GM23338 (cell line): Measurements from ENCODE around the gene ADGRD1. TPM values are rescaled to one million over a fixed set of nuclear protein-coding genes. Genes with fewer than 3 reads are reported as not detected.

Experiments
- ATAC-seq: fragments of 200-7000 bp; cut with Tn5 transposase; 3 replicates; pipeline ENCODE4 v1.9.1; 2020
- DNase-seq: peaks from one replicate; pipeline ENCODE4 v3.0.0-alpha.2; 2015; ENCODE audit warnings: low spot score
- H2AFZ ChIP-seq: fragments of 200-600 bp; sonication (generic); 2 replicates; pipeline ENCODE4 v1.8.0; 2016; ENCODE audit warnings: antibody characterized with exemption, mild to moderate bottlenecking, moderate library complexity
- H3F3A ChIP-seq: fragments of 200-600 bp; sonication (generic); replicated peaks from 2 replicates; pipeline ENCODE4 v1.8.0; 2017; ENCODE audit warnings: antibody characterized with exemption, mixed run types, low read depth
- H3K27ac ChIP-seq: fragments of 200-600 bp; sonication (generic); 2 replicates; pipeline ENCODE4 v1.6.1; 2016; ENCODE audit warnings: low read depth
- H3K27me3 ChIP-seq: fragments of 200-600 bp; sonication (generic); 2 replicates; pipeline ENCODE4 v1.8.0; 2016; ENCODE audit warnings: mild to moderate bottlenecking, mixed run types, moderate library complexity; ENCODE audit not compliant: insufficient read depth
- H3K36me3 ChIP-seq: fragments of 200-600 bp; sonication (generic); 2 replicates; pipeline ENCODE4 v1.8.0; 2016; ENCODE audit warnings: mild to moderate bottlenecking; ENCODE audit not compliant: insufficient read depth
- H3K4me1 ChIP-seq: fragments of 200-600 bp; sonication (generic); 2 replicates; pipeline ENCODE4 v1.8.0; 2016; ENCODE audit warnings: mild to moderate bottlenecking, moderate library complexity; ENCODE audit not compliant: insufficient read depth
- H3K4me2 ChIP-seq: fragments of 200-600 bp; sonication (generic); 2 replicates; pipeline ENCODE4 v1.7.1; 2017; ENCODE audit warnings: mixed run types
- H3K4me3 ChIP-seq: fragments of 200-600 bp; sonication (generic); 2 replicates; pipeline ENCODE4 v1.6.1; 2016; ENCODE audit warnings: mixed run types
- H3K79me2 ChIP-seq: fragments of 200-600 bp; sonication (generic); replicated peaks from 2 replicates; pipeline ENCODE4 v1.8.0; 2017; ENCODE audit warnings: mild to moderate bottlenecking; ENCODE audit not compliant: insufficient read depth
- H3K9me2 ChIP-seq: fragments of 200-600 bp; sonication (generic); 2 replicates; pipeline ENCODE4 v1.8.0; 2017; ENCODE audit not compliant: insufficient read depth
- H4K20me1 ChIP-seq: fragments of 200-600 bp; sonication (generic); replicated peaks from 2 replicates; pipeline ENCODE4 v1.8.0; 2017; ENCODE audit warnings: mild to moderate bottlenecking; ENCODE audit not compliant: insufficient read depth
- H3K27ac Mint-ChIP-seq: 2 replicates; pipeline ENCODE4 v1.8.0; 2020; ENCODE audit warnings: inconsistent platforms, mild to moderate bottlenecking, moderate library complexity, mixed read lengths
- H3K27me3 Mint-ChIP-seq: 3 replicates; pipeline ENCODE4 v1.8.0; 2022; ENCODE audit warnings: low read depth, mild to moderate bottlenecking, moderate library complexity, mixed read lengths, inconsistent platforms; ENCODE audit not compliant: insufficient read depth, poor library complexity
- H3K36me3 Mint-ChIP-seq: 3 replicates; pipeline ENCODE4 v1.8.0; 2021; ENCODE audit warnings: low read depth, mild to moderate bottlenecking, inconsistent platforms, moderate library complexity, mixed read lengths
- H3K4me1 Mint-ChIP-seq: 3 replicates; pipeline ENCODE4 v1.8.0; 2020; ENCODE audit warnings: mild to moderate bottlenecking, inconsistent platforms, mixed read lengths
- H3K4me3 Mint-ChIP-seq: 3 replicates; pipeline ENCODE4 v1.8.0; 2021; ENCODE audit warnings: moderate library complexity, mild to moderate bottlenecking, inconsistent platforms, mixed read lengths
- H3K9me3 Mint-ChIP-seq: 3 replicates; pipeline ENCODE4 v1.8.0; 2020; ENCODE audit warnings: moderate library complexity, mild to moderate bottlenecking, inconsistent platforms, mixed read lengths
- CTCF ChIP-seq, 2 experiments: fragments of 200-600 bp in 1 of 2; sonication (generic) in 1 of 2; conservative IDR thresholded peaks; 2 replicates each; pipeline versions ENCODE4 v1.5.1 to v1.6.1; 2016 to 2017; ENCODE audit warnings: antibody characterized with exemption in 2 of 2, low read depth in 2 of 2, mild to moderate bottlenecking in 2 of 2, moderate library complexity in 1 of 2
- EZH2phosphoT487 ChIP-seq: fragments of 200-600 bp; sonication (generic); IDR thresholded peaks from one replicate; pipeline ENCODE4 v1.8.1; 2018; ENCODE audit warnings: antibody characterized with exemption; ENCODE audit not compliant: unreplicated experiment
- NANOG ChIP-seq: IDR thresholded peaks from 2 replicates; pipeline ENCODE4 v1.6.1; 2016; ENCODE audit warnings: antibody characterized with exemption, borderline replicate concordance
- STAT1 ChIP-seq: IDR thresholded peaks from one replicate; pipeline ENCODE4 v1.6.1; 2016; ENCODE audit warnings: antibody characterized with exemption; ENCODE audit not compliant: unreplicated experiment
- ZNF114 ChIP-seq: fragments of 250-450 bp; sonication (Bioruptor Pico); IDR thresholded peaks from 2 replicates; pipeline ENCODE4 v1.5.0; 2020; ENCODE audit warnings: mild to moderate bottlenecking, moderate library complexity
- ZNF462 ChIP-seq: fragments of 250-450 bp; sonication (Bioruptor Pico); IDR thresholded peaks from 2 replicates; pipeline ENCODE4 v1.5.0; 2020; ENCODE audit warnings: mild to moderate bottlenecking, moderate library complexity
- polyA plus RNA-seq: library from polyadenylated mRNA; unstranded; fragments of >200 nt; fragmentation: Nextera tagmentation; extraction: Ambion mirVana; gene quantifications from 2 replicates; pipeline ENCODE4 v1.2.1, GENCODE V29; 2016
- total RNA-seq: library from RNA; depleted of rRNA; stranded (reverse); fragments of >200 nt; shearing (Covaris generic); gene quantifications from 2 replicates; pipeline ENCODE4 v1.2.3, GENCODE V29; 2014

ADGRD1 gene
- total and polyA plus RNA-seq, 2 experiments from 2014 or later = 1.4 TPM; not detected in 1

DNA sequence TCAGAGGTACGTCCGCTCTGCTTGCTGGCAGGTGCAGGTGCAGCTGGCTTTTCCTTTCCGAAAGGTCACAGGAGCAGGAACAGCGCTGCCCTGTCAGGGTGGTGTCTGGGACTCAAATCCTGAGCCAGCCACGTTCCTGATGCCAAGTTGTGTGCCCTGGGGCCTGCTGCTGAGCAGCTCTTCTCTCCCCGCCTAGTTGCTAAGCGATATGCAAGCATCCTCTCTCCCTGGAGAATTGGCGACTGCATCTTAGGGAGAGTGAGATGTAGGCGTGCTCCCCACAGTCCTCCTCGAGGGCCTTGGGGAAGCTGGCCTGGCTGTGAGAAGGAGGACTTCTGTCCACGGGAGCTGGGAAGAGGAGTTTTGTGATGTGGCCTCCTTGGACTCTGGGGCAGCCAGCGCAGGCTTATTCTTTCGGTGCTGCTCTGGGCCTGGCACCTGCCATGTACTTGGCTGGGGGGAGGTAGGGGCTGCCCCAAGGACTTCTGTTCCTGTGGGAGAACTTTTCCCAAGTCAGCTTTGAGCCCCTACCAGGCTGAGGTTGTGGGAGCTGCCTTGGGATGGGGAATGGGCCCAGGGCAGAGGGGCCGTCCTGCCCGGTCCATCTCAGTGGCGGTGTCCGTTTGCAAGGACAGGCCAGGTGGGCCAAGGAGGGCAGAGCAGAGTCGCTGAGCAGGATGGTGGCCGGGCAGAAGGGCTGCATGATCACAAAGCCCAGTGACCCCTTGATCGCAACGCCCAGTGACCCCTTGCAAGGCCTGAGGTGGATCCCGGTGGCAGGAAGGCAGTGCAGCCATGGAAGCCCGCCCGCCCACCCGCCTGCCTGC lies 183.5 kb downstream of the ADGRD1 start (continued):
- TF ChIP-seq STAT1 = no peak
- no peak for TF ChIP-seq CTCF (conservative IDR thresholded peaks at IDR 0.05; ENCODE audit: low read depth in 2 of 2)
- no peak for TF ChIP-seq EZH2phosphoT487
- TF ChIP-seq ZNF114 (CRISPR knock-in tag) = no peak
- no peak for TF ChIP-seq NANOG

DNA sequence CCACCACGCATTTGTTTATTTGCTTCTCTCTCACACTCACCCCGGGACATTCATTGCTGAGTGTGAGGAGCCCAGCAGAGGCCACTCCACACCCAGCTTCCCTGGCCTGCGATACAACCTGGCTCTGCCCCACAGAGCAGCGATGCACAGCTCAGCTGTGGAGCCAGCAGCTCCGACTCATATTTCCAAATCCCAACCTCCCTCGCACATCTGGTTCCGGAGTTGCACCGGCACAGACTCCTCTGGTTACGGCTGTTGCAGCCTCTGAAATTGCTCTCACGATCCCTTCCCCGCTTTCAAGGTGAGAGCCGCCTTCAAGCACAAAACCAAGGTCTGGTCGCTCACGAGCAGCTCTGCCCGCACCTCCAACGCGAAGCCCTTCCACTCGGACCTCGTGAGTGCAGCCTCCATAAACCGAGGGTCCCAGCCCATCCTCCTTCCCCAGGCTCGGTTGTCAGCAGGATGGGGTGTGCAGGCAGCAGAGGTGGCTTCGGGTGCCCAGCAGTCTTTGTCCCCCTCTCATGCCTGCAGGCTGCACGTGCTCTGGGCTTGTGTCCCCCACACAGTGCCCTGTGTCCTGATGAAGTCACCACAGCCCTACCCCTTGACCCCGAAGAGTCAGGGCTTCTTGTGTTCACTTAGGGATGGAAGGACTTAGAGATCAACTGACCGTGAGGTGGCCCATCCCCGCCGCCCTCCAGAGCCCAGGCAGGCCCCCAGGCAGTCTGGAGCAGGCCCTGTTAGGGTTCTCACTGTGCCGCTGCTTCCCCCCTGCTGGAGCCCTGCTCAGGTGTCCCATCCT lies 184.3 kb downstream of the ADGRD1 start:
- H3K27ac ChIP-seq = no peak overlapping the region
- H3K36me3 ChIP-seq = no peaks in the 10 kb centered on the region
- H3K27me3 Mint-ChIP-seq = peaks cover 7% of the 10 kb centered on the region
- H3K4me1 Mint-ChIP-seq = peaks cover 5% of the 10 kb centered on the region
- no peaks in the 10 kb centered on the region for H3K27me3 ChIP-seq
- H3K27ac Mint-ChIP-seq = no peak overlapping the region
- H3K9me2 ChIP-seq = no peaks in the 10 kb centered on the region
- no peaks in the 10 kb centered on the region for H3K4me1 ChIP-seq
- no peaks in the 10 kb centered on the region for H3F3A ChIP-seq
- peak overlapping the region; percentile 66 for H2AFZ ChIP-seq
- H3K4me3 Mint-ChIP-seq = no peak overlapping the region
- ATAC-seq (peak; percentile 75), DNase-seq (no peak)
- no peaks in the 10 kb centered on the region for H3K79me2 ChIP-seq
- TF ChIP-seq ZNF462 (CRISPR knock-in tag) (no peak), CTCF (conservative IDR thresholded peaks at IDR 0.05; ENCODE audit: low read depth in 2 of 2) (peak in 1 of 2 experiments; percentile 41; a peak in 2 of 4 replicates)
- no peak overlapping the region for H3K4me3 ChIP-seq
- H3K4me2 ChIP-seq = no peak overlapping the region
- H4K20me1 ChIP-seq = no peaks in the 10 kb centered on the region
- H3K36me3 Mint-ChIP-seq = no peaks in the 10 kb centered on the region
- no peaks in the 10 kb centered on the region for H3K9me3 Mint-ChIP-seq
